Spleen (tissue), 7 donors: ENCODE results near the gene KDM4B.

Experiments used
- POLR2A ChIP-seq, 3 donors: fragments of 450-650 bp; IDR thresholded peaks; one replicate each; pipeline ENCODE4 v1.5.1; 2017; ENCODE audit warnings: antibody characterized with exemption in 3 of 3, mild to moderate bottlenecking in 1 of 3
- POLR2AphosphoS5 ChIP-seq, 3 donors: sonication (generic); formaldehyde crosslinking; IDR thresholded peaks; one replicate each; pipeline ENCODE4 v1.5.1; 2017; ENCODE audit warnings: antibody characterized with exemption in 3 of 3
- TF ChIP-seq, protein P1 (sequence below), 11 experiments: fragments of 200-600 bp in 7 of 11; fragments of 450-650 bp in 4 of 11; sonication (generic) in 4 of 11; IDR thresholded peaks in 8 of 11; conservative IDR thresholded peaks in 3 of 11; 1 replicate in 7 of 11; 2 replicates in 4 of 11; pipeline versions ENCODE4 v1.4.0 to v1.8.0; 2016 to 2021; ENCODE audit warnings: antibody characterized with exemption in 11 of 11, inconsistent platforms in 4 of 11, mild to moderate bottlenecking in 1 of 11
- donor health status: DM: no; HTN: no; CAD: no; lungs with moderate emphysema.
- donor health status: DM: no; HTN: no; CAD: no.
- donor health status: DM: no; HTN: no; CAD: no.

DNA sequence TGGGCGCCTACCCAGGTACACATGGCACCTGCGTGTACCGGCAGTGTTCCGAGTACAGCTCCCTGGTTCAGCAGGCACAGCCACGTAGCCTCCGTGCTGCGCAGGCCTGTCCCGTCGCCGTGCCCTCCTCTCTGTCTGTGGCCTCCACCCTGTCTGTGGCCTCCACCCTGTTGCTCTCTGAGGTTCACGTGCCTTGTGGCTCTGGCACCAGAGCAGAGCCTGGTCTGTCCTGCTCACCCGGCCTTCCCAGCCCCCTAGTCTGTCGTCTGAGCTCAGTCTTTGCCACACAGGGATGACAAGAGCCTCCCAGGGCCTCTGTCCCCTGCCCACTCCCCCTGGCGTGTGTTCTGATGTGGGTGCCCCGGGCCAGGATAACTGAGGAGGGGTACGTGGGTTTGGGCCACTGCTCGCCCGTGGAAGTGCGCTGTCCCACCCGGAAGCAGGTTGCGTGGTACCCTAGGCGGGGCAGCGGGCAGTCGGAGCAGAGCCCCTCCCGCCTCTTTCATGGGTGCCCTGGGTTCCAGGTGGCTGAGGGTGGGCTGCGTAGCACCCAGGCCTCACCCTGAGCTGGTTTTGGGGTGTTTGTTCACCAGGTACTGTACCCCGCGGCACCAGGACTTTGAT is 71.7 kb downstream of the KDM4B start:
- TF ChIP-seq, protein P1, sequence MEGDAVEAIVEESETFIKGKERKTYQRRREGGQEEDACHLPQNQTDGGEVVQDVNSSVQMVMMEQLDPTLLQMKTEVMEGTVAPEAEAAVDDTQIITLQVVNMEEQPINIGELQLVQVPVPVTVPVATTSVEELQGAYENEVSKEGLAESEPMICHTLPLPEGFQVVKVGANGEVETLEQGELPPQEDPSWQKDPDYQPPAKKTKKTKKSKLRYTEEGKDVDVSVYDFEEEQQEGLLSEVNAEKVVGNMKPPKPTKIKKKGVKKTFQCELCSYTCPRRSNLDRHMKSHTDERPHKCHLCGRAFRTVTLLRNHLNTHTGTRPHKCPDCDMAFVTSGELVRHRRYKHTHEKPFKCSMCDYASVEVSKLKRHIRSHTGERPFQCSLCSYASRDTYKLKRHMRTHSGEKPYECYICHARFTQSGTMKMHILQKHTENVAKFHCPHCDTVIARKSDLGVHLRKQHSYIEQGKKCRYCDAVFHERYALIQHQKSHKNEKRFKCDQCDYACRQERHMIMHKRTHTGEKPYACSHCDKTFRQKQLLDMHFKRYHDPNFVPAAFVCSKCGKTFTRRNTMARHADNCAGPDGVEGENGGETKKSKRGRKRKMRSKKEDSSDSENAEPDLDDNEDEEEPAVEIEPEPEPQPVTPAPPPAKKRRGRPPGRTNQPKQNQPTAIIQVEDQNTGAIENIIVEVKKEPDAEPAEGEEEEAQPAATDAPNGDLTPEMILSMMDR (IDR thresholded peaks at IDR 0.05 in 8 of 11, conservative IDR thresholded peaks at IDR 0.05 in 3 of 11), result no peak
- TF ChIP-seq POLR2AphosphoS5 (IDR thresholded peaks at IDR 0.05), result peak in 1 of 3 donors; percentile 41
- TF ChIP-seq POLR2A (IDR thresholded peaks at IDR 0.05), result no peak
